Activated CD4-positive, alpha-beta T cell treated with anti-CD3 and anti-CD28 coated beads, Interleukin-2, Interleukin-4, amounts not matched to agents 100 ng/mL and 50 ng/mL, durations not matched to agents 16 hours and 8 hours (primary cell): ENCODE measurements around the gene AFAP1L1.
"Not testable (repeated sequence)": the region's sequence is repeated elsewhere in the genome, so short reads cannot be mapped to it uniquely, and the experiment has no call there.

Source experiments
- DNase-seq: peaks from one replicate; pipeline ENCODE4 v3.0.0-alpha.2; 2020; ENCODE audit warnings: low spot score

Gene AFAP1L1

DNA sequence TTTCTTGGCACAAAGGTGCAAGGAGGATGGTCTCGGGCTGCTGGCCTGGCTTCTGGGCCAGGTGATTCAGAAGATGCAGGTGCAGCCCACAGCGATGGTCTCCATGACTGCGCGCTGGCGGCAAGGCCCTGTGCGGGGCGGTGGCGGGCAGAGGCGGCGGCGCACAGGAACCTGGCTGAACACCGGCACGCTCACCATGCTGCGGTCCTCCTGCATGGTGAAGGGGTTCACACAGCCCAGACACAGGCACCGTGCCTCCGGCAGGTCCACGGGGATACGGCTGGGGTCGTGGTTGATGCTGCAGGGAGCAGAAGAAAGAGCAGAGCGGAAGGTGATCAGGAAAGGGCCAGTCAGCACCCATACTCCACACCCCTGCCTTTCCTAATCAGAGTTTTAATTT is 102.6 kb downstream of the AFAP1L1 start:
- no peak for DNase-seq

DNA sequence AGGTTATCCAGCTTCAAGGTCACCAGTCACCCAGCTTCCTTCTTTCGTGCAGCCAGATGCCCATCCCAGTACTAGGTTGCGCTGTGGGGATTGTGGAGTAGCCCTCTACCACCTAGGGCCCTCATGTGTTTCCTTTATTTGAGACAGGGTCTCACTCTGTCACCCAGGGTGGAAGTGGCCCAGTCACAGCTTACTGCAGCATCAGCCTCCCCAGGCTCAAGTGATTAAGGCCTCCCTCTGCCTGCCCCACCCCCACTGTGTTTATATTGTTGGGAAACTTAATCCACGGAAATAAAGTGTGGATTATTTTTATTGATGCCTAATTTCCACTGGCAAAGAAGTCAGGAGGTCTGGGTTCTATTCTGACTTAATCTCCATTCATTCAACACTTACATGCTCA is 103.1 kb downstream of the AFAP1L1 start:
- DNase-seq: no peak

DNA sequence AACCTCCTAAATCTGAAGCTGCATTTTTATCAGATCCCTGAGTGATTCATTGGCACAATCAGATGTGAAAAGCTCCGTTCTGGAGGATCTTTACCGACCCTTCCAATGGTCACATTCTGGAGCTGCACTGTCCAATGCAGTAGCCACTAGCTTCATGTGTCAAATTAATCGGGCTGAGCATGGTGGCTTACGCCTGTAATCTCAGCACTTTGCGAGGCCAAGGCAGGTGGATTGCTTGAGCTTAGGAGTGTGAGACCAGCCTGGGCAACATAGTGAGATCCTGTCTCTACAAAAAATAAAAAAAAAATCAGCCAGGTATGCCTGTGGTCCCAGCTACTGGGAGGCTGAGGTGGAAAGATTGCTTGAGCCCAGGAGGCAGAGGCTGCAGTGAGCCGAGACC is 103.8 kb downstream of the AFAP1L1 start:
- no peak for DNase-seq

DNA sequence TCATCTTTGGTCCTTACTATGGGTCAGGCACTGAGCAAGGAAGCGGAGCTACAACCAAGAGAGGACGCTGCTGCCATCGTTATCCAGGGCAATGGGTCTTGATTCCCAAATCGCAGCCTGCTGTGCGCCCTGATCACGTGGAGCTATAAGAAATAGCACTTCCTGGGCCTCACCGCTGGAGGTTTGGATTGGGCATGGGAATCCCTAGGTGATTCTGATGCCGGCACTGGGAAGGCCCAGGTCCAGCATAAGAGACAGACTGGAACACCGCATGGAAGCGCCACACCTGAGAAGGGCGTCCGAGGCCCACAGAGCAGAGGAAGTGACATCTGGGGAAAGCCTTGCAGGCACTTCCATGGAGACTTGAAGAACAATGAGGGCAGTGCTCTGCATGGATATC is 104.4 kb downstream of the AFAP1L1 start:
- DNase-seq: no peak

DNA sequence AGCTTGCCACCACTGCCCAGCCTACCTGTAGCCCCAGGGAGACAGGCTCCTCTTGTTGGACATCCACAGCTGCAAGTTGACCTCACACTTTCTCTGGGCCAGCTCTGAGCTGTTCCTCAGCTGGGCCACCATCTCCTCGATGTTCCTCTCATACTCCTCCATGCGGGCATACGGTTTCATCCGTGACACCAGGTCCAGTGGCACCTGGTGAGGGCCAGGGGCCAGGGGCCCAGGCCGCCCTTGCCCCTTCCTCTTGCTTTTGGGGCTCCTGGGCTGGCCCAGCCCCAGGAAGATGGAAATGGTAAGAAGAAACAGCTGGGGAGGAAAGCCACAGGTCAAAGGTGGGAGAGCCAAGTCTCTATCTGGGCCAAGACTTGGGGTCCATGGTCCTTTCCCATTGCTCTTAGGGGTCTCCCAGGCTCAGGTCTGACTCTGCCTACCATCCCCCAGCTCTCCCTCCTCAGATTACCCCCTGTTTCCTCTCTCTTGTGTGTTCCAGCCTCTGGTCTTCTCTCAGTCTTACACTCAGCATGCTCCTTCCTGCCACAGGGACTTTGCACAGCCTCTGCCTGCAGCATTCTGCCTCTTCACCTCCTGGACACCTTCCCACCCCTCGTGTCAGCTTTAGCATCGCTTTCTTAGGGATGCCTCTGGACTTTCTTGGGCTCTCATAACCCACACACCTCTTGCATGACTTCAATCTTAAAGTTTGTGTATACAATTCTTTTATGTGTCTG is 105.2 kb downstream of the AFAP1L1 start:
- DNase-seq: no peak

DNA sequence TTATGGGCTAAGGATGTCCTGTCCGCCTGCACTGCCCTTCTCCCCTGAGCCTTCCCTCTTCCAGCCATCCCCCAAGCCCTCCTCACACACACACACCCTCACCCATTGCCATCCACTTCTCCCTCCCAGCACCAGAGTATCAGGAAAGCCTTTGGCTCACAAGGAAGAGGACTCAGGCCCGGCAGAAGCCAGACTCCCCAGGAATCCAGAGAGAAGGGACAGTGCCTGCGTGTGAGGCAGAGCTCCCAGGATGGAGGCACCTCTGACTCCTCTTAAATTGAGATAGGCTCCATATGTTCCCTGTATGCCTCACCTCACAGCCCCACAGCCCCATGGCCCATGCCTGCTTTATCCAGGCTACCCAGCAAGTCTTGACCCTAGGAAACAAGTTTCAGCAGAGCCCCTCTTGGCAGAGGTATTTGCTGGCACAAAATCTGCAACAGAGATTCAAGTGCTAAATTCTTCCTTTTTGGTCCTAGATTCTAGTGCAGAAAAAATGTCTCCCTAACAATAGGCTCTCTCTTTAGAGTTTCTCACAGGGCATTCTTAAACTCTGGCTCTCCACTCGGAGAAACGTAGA is 106.7 kb downstream of the AFAP1L1 start:
- DNase-seq: no peak

DNA sequence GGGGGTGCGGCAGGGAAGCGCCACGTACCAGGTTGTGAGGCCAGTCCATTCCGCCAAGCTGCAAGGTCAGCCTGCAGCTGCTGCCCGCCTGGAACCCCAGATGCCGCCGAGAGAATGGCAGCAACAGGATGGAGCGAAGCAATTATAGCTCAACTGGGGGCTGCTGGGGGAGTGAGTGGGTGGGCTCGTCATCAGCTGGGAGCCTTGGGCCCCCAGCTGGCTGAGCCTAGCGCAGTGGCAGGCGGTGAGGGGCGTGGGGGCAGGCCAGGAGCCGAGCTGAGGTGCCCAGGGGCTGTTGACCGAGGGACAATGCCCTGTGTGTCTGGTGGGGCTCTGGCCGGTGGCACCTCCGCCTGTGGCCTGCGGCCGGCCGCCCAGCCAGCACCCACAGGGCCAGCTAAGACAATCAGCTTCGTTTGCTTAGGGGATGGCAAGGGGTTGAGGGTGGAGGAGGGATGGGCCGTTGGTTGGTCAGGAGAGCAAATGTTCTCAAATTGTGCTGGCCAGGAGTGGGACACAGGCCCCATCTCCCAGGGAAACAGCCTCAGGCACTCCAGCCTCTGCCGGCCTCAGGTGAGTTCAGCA is 107.6 kb downstream of the AFAP1L1 start, which contains the start of gene IL17B:
TSS of gene IL17B (minus strand) at position 116 of the 585 bp plus-strand sequence. CDS start at position 49, 67 bp downstream.
- DNase-seq: no peak

DNA sequence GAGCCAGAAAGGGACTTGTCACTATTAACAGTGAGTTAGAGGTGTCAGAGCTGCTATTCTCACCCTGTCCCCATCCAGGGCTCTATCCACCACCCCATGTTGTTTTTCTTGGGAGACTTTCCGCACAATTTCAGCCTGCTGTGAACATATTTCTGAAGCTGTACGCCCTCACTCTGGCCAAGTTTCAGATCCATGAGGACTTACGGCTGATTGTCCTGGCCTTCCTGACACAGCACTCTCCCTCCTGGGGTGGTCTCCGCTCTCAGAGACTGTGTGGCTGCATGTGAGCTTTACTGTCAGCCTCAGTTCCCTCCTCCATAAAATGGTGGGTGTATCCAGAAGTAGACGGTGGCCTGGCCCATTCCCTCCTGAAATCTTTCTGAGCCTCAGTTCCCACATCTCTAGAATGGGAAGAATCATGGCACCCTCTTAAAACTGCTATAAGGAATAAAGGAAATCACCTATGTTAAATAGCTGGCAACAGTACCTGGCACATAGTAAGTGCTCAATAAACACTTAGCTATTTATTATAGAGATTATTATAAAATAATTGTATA is 108.2 kb downstream of the AFAP1L1 start:
- no peak for DNase-seq

DNA sequence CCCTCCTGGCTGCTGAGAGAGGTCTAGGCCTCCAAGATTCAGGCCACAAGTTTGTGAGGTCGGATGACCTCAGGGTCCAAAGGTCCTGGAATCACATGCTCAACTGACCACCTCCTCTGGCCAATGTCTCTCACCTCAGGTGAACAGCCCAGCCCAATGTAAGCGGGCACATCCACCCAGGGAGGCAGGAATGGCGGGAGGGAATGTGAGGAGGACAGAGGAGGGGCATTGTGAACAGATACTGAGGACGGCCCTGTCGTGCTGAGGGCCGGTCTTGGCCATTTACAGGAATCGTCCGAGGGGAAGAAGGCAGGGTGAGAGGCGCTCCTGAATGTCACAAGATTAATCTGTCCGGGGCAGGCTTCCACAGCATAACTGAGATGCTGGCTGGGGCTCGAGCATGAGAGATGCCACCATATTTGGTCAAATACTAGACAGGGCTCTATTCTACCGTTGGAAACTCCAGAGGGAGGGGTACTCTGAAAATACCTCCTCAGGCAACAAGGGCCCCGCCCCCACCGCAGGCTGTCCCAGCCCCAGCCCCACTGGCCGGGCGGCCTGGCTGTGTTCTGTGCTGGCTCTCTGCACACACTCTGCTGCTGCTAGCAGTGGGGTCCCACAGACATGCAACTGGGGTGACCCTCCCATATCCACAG is 108.9 kb downstream of the AFAP1L1 start:
- DNase-seq: no peak

DNA sequence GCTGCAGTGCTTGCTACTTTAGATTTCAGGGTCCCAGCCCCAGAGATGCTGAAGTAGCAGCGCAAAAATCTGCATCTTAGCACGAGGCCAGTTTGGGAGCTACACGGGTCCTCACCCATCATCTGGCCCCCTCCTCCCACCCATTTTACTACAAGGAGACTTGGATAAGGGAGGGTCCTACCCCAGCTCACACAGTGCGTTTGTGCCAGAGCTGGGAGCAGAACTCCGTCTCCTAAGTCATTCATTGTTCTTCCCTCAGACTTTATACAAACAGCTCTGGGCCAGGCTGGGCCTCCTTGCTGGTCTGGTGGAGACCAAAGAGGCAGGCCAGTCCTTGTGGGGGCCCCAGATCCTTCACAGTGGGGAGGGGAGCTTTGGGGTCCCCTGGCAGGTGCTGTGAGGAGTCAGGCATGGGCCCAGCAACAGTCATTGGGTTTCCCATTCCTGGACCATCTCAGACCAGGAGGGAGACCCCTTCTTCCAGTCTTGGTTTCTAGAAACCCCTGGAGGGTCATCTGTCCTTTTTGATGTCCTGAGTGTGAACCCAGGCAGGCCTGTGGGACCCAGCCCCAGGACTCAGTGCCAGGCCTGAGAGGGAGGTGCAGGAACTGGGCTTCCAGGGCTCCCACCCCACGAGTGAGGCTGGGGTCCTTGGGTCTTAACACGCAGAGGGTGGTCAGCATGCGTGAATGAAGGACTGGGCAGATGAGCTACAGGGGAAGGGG is 109.8 kb downstream of the AFAP1L1 start:
- no peak for DNase-seq

DNA sequence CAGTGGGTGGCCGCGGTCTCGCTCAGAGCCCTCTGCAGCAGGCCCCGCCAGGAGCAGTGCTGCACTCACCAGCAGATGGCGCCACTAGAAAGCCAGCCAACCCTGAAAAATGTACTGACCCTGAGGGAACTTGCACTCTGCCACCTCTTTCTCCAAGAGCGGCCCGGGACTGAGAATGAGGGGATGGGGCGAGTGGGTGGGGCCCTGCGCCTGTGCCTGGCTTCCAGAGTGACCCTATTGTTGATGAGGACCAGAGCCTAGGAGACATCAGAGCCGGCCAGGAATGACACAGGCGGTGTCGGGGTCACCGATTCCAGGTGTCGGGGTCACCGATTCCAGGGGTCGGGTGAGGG is 110.3 kb downstream of the AFAP1L1 start:
- DNase-seq: peak; percentile 71

DNA sequence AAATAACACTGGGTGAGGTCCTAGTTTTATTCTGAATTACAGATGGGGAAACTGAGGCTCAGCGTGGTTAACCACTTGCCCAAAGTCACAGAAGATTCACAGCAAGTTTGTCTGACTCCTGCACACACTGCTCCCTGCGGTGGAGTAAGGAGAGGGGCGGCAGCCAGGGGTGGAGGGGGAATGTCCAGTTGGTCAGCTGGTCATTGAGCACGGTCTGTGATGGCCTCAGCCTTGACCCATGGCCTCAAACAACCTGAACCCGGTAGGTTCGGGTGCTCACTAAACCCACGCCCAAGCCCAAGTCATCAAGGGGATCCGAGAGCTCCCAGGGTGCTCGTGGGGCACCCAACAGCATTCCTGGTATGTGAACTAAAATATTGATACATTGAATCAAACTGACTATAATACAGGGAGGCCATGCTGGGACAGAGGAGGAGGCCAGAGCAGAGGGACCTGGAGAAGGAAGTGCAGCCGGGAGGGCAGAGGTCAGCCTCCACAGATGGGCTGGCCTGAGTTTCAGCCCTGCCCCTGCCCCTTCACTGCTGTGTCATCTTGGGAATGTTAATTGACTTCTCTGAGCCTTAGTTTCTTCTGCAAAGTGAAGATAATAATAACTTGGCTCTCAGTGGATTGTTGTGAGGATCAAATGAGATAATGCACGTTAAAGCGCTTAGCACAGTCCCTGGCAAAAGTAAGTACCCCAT is 111.0 kb downstream of the AFAP1L1 start:
- no peak for DNase-seq

DNA sequence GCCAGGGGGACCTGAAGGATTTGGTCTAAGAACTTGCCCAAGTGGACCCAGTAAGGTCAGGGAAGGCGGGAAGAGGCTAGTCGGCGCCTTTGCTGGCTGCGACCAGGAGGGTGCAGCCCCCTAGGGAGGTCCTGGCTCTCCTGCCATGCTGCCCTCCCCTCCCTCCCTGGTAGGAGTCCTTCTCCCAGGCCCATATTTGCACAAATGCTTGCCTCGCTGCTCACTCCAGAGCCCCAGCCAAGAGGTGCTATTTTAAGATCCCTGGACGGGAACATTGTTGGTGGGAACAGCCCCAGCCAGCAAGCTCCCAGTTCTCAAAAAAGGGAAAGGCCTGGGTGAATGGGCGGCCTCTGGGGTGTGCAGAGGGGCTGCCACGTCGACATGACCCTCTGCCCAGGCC is 111.7 kb downstream of the AFAP1L1 start:
- DNase-seq: no peak

DNA sequence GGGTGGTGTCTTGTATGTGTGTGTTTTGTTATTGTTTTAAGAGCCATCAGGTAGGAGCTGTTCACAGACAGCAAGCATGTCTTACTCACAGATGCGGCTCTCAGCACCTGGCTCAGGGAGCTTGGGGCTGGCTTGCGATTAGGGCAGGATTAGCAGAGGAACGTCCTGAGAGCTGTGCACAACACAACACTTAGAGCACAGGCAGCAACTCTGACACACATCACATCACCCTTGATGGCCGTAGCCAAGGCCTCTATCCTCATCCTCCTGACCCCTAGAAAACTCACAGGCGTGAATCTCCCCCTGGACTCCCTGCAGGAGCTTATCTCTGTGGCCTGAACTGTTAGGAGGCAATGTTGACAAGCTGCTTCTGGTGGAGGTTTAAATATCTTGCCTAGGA is 114.5 kb downstream of the AFAP1L1 start:
- DNase-seq: no peak

DNA sequence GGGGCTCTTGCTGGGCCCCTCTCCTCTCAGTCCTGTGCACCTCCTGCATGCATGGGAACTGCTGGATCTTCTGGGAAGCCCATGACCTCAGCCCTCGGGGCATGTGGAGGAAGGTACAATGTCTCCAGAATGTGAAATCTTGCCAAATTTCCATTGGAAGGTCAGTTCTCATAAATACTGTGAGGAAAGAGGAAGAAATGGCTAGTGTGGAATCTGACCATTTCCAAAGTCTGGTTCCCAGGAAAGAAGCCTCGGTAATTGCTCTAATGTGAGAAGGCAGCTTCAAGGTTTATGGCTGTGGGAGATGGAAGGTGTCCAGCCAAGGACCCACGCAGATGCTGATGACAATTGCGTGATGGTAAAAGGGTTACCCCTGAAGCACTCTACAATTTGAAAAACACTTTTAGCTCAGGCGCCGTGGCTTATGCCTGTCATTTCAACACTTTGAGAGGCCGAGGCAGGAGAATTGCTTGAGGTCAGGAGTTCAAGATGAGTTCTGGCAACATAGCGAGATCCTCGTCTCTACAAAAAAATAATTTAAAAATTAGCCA is 115.5 kb downstream of the AFAP1L1 start:
- DNase-seq: no peak

DNA sequence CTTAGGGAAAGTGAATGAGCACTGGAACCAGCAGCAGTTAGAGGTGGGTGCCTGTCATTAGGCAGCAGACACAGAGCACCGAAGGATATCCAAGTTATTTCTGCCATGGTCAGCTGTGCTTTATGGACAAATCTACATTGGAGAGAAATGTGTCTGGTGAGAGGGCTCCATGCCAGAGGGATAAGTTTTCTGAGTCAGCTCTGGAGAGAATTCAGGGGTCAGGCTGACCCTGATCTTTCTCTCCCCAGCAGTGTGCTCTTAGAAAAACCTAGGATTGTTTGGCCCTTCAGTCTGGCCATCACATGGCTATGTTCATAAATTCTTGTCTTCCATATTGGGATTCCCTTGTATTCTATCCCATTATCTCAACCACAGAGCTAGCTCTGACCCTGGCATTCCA is 116.3 kb downstream of the AFAP1L1 start:
- DNase-seq: no peak

DNA sequence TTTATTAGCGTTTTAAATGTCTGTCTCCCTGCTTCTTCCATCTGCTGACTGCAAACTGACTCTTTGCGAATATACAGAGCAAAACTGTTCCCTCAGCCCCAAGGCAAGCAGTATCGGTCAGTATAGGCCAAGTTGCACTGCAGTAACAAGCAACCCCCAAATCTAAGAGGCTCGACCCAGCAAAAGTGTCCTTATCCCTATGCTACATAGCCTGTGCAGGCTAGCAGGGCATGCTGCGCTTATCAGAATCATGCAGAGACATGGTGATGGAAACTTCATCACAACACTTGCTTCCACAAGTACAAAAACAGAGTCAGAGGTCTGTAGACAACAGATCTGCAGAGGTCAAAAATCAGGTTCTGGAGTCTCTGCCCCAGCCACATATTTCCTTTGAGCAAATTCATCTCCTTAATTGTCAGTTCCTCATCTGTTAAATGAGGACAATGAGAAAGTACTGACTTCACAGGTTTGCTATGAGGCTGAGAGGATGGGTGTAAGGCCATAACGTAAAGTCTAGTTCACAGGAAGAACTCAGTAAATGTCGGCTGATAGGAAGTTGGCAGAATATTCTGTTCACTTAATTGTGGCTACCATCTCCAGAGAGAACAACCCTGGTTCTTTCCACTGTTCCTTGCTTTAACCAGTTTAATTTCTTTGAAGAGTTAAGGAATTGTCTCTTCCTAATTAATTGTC is 117.0 kb downstream of the AFAP1L1 start:
- no peak for DNase-seq

DNA sequence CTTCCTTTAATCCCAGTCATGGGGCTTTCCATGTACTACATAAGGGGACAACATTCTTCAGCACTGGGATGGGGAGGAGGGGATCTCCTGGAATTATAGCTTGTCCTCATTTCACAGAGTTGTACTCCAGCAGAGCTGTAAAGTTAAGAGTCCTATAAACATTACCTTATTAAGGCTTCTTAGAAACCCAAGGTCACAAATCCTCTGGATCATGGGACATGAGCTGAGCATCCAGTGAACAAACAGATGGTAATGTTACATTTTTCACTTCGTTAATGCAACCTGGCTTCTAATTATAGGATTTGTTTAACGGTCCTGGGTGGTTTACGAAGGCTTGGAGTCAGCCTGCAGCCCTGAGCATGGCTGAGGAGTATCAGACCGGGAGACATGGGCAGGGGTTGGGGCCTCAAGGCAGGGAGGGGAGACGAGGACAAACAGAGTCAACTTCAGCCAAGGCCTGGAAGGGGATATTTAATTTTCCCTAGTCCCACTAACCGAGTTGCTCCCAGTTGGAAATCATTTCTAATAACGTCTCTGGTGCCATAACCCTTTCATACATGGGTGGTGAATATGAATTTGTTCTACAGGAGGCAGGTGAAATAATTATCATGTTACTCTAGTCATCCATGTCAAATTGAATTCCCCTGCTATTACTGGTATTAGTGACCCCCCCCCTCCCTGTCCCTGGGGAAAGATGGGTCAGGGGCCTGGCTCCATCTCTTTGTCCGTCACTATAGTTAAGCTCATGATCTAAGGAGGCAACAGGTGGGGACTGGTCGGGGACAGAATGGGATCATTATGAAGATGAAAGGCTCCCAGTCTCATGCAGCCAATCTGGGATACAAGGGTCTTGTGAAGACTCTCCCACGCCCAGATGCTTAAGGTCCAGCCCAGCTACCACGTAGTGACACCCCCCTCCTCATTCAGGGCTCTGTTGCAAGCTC is 118.2 kb downstream of the AFAP1L1 start:
- no peak for DNase-seq

DNA sequence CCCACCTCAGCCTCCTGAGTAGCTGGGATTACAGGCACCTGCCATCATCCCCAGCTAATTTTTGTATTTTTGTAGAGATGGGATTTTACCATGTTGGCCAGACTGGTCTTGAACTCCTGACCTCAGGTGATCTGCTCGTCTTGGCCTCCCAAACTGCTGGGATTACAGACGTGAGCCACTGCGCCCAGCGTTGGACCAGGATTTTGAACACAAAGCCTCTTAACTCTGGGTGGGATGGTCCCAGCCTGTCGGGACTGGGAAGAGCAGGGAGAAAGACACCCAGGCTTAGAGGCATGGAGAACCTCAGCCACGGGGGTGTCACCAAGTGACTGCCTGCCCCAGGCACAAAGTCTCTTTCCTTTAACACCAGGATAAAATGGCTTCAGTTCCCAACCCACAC is 119.4 kb downstream of the AFAP1L1 start:
- DNase-seq: not testable (repeated sequence)
